HFF-Myc (cell line): ENCODE measurements around the gene LHX3.

Experiments used
- DNase-seq: peaks from one replicate; pipeline ENCODE4 v3.0.0-alpha.2; 2011; ENCODE audit warnings: low read depth; ENCODE audit errors: extremely low read depth
- H3K4me3 ChIP-seq: replicated peaks from 2 replicates; pipeline ENCODE4 v1.5.1; 2011; ENCODE audit warnings: low read depth, mild to moderate bottlenecking, control low read depth, low read length
- TF ChIP-seq, protein P1 (sequence below): IDR thresholded peaks from 2 replicates; pipeline ENCODE4 v1.5.1; 2012; ENCODE audit warnings: mild to moderate bottlenecking, low read depth, low read length, control low read depth; ENCODE audit errors: missing control alignments

Gene LHX3

DNA sequence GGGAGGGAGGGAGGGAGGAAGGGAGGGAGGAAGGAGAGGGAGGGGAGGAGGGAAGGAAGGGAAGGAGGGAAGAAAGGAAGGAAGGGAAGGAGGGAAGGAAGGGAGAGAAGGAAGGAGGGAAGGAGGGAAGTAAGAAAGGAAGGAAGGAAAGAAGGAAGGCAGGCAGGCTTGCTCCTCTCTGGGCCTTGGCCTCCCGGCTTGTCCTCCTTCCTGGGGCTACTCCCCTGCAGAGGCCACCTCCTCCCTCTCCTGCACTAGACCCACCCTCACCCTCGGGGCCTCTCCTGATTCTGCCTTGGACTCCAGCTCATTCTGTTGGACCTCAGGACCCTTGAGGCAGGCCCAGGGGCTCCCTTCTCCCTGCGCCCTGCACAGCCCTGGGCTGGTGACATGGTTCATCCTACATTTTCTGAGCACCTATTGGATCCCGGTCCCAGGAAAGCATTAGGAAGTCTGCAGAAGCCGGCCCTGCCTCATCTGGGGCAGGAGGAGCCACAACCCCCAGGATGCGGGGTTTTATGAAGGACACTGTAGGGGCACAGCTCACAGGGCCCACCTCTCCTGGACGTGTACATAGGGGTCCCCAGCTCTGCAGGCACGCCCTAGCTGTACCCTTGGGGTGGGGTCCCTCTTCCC, 23.0 kb downstream of the LHX3 start:
- TF ChIP-seq, protein P1, sequence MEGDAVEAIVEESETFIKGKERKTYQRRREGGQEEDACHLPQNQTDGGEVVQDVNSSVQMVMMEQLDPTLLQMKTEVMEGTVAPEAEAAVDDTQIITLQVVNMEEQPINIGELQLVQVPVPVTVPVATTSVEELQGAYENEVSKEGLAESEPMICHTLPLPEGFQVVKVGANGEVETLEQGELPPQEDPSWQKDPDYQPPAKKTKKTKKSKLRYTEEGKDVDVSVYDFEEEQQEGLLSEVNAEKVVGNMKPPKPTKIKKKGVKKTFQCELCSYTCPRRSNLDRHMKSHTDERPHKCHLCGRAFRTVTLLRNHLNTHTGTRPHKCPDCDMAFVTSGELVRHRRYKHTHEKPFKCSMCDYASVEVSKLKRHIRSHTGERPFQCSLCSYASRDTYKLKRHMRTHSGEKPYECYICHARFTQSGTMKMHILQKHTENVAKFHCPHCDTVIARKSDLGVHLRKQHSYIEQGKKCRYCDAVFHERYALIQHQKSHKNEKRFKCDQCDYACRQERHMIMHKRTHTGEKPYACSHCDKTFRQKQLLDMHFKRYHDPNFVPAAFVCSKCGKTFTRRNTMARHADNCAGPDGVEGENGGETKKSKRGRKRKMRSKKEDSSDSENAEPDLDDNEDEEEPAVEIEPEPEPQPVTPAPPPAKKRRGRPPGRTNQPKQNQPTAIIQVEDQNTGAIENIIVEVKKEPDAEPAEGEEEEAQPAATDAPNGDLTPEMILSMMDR = no peak
- DNase-seq = no peak
- no peak overlapping the region for H3K4me3 ChIP-seq

DNA sequence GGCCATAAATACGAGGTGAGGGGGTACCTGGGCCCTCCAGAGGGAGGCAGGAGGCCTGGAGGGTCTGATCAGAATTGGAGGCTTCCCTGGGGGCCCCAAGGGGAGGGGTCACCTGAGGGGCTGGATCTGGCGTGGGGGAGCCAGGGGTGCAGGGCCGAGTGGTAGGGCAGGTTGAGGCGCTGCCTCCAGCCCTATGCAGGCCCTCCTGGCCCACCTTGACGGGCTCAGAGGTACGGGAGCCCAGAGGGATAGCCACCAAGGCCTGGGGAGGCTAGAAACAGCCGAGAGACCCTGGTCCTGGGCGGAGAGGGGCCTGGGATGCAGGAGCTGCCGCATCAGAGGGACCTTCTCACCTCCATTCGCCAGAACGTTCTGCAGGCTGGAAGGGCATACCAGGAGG, 24.3 kb downstream of the LHX3 start:
- TF ChIP-seq, protein P1 = no peak
- no peak for DNase-seq
- no peak overlapping the region for H3K4me3 ChIP-seq

DNA sequence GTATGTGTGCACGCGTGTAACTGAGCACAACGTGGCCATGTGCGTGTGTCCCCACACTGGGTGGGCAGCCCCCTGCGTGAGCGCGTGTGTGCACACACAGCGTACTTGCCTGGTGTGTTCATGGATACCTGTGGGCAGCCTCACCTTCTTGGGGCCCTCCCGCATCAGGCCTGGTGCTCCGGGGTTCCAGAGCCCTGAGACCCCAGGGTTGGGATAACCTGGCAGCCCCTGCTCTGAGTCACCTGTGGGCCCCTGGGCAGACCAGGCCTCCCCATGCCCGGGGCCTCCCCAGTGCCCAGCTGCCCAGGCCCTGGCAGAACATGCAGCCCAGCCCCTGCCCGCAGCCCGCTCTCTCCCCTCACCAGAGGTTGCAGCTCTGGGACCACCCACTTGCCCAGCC, 25.2 kb downstream of the LHX3 start:
- DNase-seq = no peak

DNA sequence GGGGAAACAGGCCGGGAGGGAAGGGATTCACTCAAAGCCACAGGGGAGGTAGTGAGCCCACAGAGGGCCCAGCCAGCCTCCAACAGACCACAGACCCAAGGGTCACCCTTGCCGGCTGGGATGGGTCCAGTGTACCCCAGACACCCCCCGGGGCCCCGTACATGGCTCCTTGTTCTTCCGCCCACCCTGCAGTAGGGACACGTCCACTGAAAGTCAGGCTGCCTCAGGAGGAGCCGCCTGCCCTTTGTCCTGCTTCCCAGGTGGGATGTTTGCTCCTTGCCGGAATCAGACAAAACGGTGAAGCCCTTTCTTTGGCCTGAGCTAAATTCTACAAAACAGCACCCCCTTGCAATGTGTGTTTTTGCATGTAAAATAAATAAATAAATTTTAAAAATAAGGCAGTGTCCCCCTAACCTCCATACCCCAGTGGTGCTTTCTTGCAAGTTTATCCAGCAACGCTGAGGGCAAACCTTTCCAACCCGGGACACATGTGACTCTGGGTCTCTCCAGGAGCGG, 25.8 kb downstream of the LHX3 start:
- TF ChIP-seq, protein P1 = no peak
- no peak for DNase-seq

More for the DNA sequence above, 25.2 kb downstream of the LHX3 start:
- no peak overlapping the region for H3K4me3 ChIP-seq
- TF ChIP-seq, protein P1 = no peak

DNA sequence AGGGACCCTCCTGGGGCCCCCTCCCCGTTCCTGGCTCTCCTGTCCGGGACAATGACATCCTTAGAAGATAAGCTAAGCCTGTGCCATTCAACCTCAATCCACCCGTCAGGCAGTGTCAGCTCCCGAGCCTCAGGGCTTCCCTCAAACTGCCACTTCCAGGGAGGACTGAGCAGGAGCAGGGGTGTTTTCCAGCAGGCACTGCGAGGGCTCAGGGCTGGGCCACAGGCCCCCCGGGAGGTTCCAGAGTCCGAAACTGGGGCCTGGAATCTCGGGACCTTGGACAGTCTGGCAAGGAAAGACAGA, 26.2 kb downstream of the LHX3 start:
- DNase-seq = no peak
- H3K4me3 ChIP-seq = no peak overlapping the region
- TF ChIP-seq, protein P1 = no peak

More for the DNA sequence above, 25.8 kb downstream of the LHX3 start:
- H3K4me3 ChIP-seq = no peak overlapping the region

DNA sequence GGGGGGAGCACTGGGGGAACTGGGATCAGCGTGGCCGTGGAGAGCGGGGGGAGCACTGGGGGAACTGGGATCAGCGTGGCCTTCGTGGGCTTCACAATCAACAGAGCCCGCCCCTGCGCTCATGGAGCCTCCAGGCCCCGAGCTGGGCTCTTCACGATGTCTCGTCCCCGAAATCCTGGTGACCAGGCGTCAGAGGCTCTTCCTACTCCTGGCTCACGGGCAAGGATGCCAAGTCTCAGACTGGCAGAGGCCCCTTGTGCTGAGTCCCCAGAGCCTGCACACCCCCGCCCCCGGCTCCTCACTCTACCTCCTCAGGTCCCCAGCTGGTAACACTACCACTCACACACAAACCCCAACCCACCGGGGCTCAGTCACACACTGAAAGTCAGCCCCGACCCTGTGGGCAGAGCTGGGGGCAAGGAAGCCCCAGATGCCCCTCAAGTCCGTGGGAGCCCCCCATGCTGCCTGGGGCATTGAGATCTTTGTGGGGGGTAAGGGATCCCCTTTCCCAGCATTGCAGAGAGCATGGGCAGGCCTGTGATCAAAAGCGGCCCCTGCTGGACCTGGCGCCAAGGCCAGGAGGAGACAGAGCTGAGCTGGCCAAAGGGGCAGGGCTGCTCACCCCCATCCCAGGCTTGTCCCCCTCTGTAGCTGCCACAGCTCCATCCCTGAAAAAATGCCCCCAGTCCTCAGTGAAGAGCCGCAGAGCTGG, 26.7 kb downstream of the LHX3 start:
- no peak for DNase-seq
- no peak overlapping the region for H3K4me3 ChIP-seq
- TF ChIP-seq, protein P1 = no peak
